ENCODE measurements around the gene DCBLD2. TPM values are rescaled to one million over a fixed set of nuclear protein-coding genes. Genes with fewer than 3 reads are reported as not detected.

DCBLD2 gene
- total and polyA plus RNA-seq, 2 of the 4 experiments (the other 2 are of a cell fraction) = 121 to 196 TPM

GRCh38 chr3:98914210-98915080 is 12.9 kb upstream of the DCBLD2 start:
- H3K14ac ChIP-seq (replicated peaks; ENCODE audit: low read depth, low read length) = no peak overlapping the region
- no peak overlapping the region for H3K4me3 ChIP-seq (ENCODE audit: insufficient read depth, low read depth, low read length)
- in situ Hi-C loops (cut with MboI; ENCODE audit: low sequenced_read_pairs) = no loop called here
- peak overlapping the region; percentile 58 for H2AFZ ChIP-seq (replicated peaks; ENCODE audit: low read length, poor library complexity)
- dilution Hi-C loops (cut with HindIII; ENCODE audit: low sequenced_read_pairs, unreplicated experiment) = no loop called here
- no peaks in the 10 kb centered on the region for H3K36me3 ChIP-seq (ENCODE audit: control insufficient read depth, insufficient read depth, low read length)
- H3K18ac ChIP-seq (ENCODE audit: low read depth, low read length) = no peak overlapping the region
- TF ChIP-seq USF2 (IDR thresholded peaks at IDR 0.05; ENCODE audit: low read depth, low read length) = no peak
- no peak for TF ChIP-seq RAD21 (IDR thresholded peaks at IDR 0.05; ENCODE audit: low read length)
- TF ChIP-seq FOS (IDR thresholded peaks at IDR 0.05; ENCODE audit: low read depth, low read length) = no peak
- TF ChIP-seq MXI1 (IDR thresholded peaks at IDR 0.05; ENCODE audit: borderline replicate concordance, low read depth, low read length) = no peak
- TF ChIP-seq MAFK (IDR thresholded peaks at IDR 0.05; ENCODE audit: low read depth, low read length) = no peak
- no peak for TF ChIP-seq RFX5 (IDR thresholded peaks at IDR 0.05; ENCODE audit: low read depth, low read length)
- TF ChIP-seq CHD1 (IDR thresholded peaks at IDR 0.05; ENCODE audit: low read depth, low read length) = no peak
- TF ChIP-seq MAZ (IDR thresholded peaks at IDR 0.05; ENCODE audit: borderline replicate concordance, low read depth, low read length) = no peak
- TF ChIP-seq SMC3 (IDR thresholded peaks at IDR 0.05; ENCODE audit: low read depth, low read length) = no peak
- TF ChIP-seq ELK1 (IDR thresholded peaks at IDR 0.05; ENCODE audit: borderline replicate concordance, low read depth, low read length) = no peak
- TF ChIP-seq BHLHE40 (IDR thresholded peaks at IDR 0.05; ENCODE audit: low read depth, low read length) = no peak
- H3K9ac ChIP-seq (ENCODE audit: low read depth, low read length) = no peak overlapping the region
- no peak overlapping the region for H2AK9ac ChIP-seq (replicated peaks; ENCODE audit: low read depth, low read length, poor library complexity)
- no peak overlapping the region for H2BK5ac ChIP-seq (ENCODE audit: low read depth, low read length, poor library complexity, severe bottlenecking)
- 33% methylated on average over 3 of the region's 10 CpGs; no CpG with 5 or more reads in 1 of the 2 experiments for WGBS, 2 experiments (ENCODE audit: extremely low coverage in 2 of 2, insufficient read length in 1 of 2)
- H3K4me2 ChIP-seq (ENCODE audit: low read depth, low read length) = no peak overlapping the region
- H4K5ac ChIP-seq (ENCODE audit: low read depth, low read length) = no peak overlapping the region
- H4K20me1 ChIP-seq (ENCODE audit: insufficient read depth, low read length) = no peaks in the 10 kb centered on the region
- no peak overlapping the region for H3K23ac ChIP-seq (ENCODE audit: low read depth, low read length)
- H3K4me1 ChIP-seq (ENCODE audit: control insufficient read depth, insufficient read depth, low read length) = peaks cover 7% of the 10 kb centered on the region
- peak overlapping the region; percentile 48; the same call in 1 of the 3 replicates for H2BK15ac ChIP-seq (ENCODE audit: low read depth, low read length)
- no peaks in the 10 kb centered on the region for H3K27me3 ChIP-seq (ENCODE audit: control insufficient read depth, insufficient read depth, low read length)
- H3K56ac ChIP-seq (ENCODE audit: extremely low read depth, insufficient read depth, low read length) = no peak overlapping the region
- H3K27ac ChIP-seq (ENCODE audit: insufficient read depth, low read length) = no peak overlapping the region
- ChIA-PET CTCF (no interaction called here), POLR2A (ENCODE audit: unreplicated experiment) (interaction anchor here (0.7 kb wide), 1 partner anchor 99 kb away, joined by 3 read pairs; no protein-coding TSS in a partner anchor)
- H4K91ac ChIP-seq (ENCODE audit: insufficient read depth, low read depth, low read length) = no peak overlapping the region
- H3K9me3 ChIP-seq (ENCODE audit: control insufficient read depth, insufficient read depth, low read length) = no peaks in the 10 kb centered on the region
- BruUV-seq (replicated peaks) = no TSS peak
- H2BK20ac ChIP-seq (ENCODE audit: low read depth, low read length) = no peak overlapping the region; the same call in 1 of the 2 replicates
- 0 out of 2 replicates have a peak, but pooled peaks cover 4% of the 10 kb centered on the region for H3K9me1 ChIP-seq (ENCODE audit: insufficient read depth, low read length)
- 0 out of 2 replicates have a peak overlapping the region, but pooled peaks have one; percentile 7 for H2AK5ac ChIP-seq (ENCODE audit: low read depth, low read length)
- peaks cover 0 to 3% of the 10 kb centered on the region in 2 experiments; a peak in 1 of 4 replicates for H3K79me1 ChIP-seq (ENCODE audit: low read depth in 1 of 2, low read length in 2 of 2)
- DNase-seq = no peak
- no peak overlapping the region for H2BK120ac ChIP-seq (ENCODE audit: low read depth, low read length)
- H4K8ac ChIP-seq (ENCODE audit: low read depth in 2 of 2, low read length in 2 of 2) = no peak overlapping the region
- no peak overlapping the region; the same call in 1 of the 2 replicates for H3K4ac ChIP-seq (ENCODE audit: low read depth, low read length)
- no peak for ATAC-seq (ENCODE audit: low read depth)
- intact Hi-C loops (cut with micrococcal nuclease) = loop anchor here (5.0 kb wide), 1 partner anchor 43 kb away; no protein-coding TSS in a partner anchor
